Endothelial cell of umbilical vein (primary cell): Measurements from ENCODE around the gene GPR160. TPM values are rescaled to one million over a fixed set of nuclear protein-coding genes. Genes with fewer than 3 reads are reported as not detected.

Experiments
- BruUV-seq: library from RNA; stranded (reverse); fragments of 400-500 nt; replicated peaks from 2 replicates; lab custom pipeline; 2021; lab: Mats Ljungman, UMichigan
- CTCF ChIA-PET: fragments of 300-600, 350-600 bp; sonication (Branson Sonifier 250); formaldehyde crosslinking; loops from one replicate; lab custom pipeline; 2021; ENCODE audit warnings: antibody characterized with exemption, inconsistent platforms; lab: Charles Lee
- POLR2A ChIA-PET: fragments of 300-600, 350-600 bp; sonication (Branson Sonifier 250); formaldehyde crosslinking; loops from one replicate; lab custom pipeline; 2021; ENCODE audit warnings: antibody characterized with exemption, inconsistent platforms; lab: Charles Lee
- DNase-seq: peaks from one replicate; pipeline ENCODE4 v3.0.0-alpha.2; 2011; ENCODE audit warnings: low read depth, low spot score
- FAIRE-seq: peaks from 2 replicates; lab custom pipeline; 2011; peaks lifted over from hg19 to GRCh38; lab: Jason Lieb, UNC
- H2AFZ ChIP-seq: 2 replicates; pipeline ENCODE4 v1.6.0; 2012; ENCODE audit warnings: low read depth, low read length, control low read depth, inconsistent platforms
- H3K27ac ChIP-seq: 2 replicates; pipeline ENCODE4 v1.5.1; 2011; ENCODE audit warnings: low read depth, mild to moderate bottlenecking, control low read depth, low read length, moderate library complexity; ENCODE audit not compliant: insufficient read depth
- H3K27me3 ChIP-seq, 2 experiments: 2 replicates each; pipeline versions ENCODE4 v1.6.0 to v1.6.1; 2011; ENCODE audit warnings: low read length in 2 of 2, mixed read lengths in 1 of 2; ENCODE audit not compliant: control insufficient read depth in 2 of 2, insufficient read depth in 2 of 2
- H3K36me3 ChIP-seq, 2 experiments: 2 replicates in 1 of 2; 3 replicates in 1 of 2; pipeline ENCODE4 v1.5.1; 2011; ENCODE audit warnings: low read length in 2 of 2, mild to moderate bottlenecking in 1 of 2, moderate library complexity in 1 of 2; ENCODE audit not compliant: control insufficient read depth in 2 of 2, insufficient read depth in 2 of 2; ENCODE audit errors: extremely low read depth in 1 of 2
- H3K4me1 ChIP-seq: 3 replicates; pipeline ENCODE4 v1.5.1; 2011; ENCODE audit warnings: mild to moderate bottlenecking, low read length; ENCODE audit not compliant: control insufficient read depth, insufficient read depth; ENCODE audit errors: extremely low read depth
- H3K4me2 ChIP-seq: 2 replicates; pipeline ENCODE4 v1.6.1; 2011; ENCODE audit warnings: low read length, control low read depth, mixed read lengths; ENCODE audit not compliant: insufficient read depth
- H3K4me3 ChIP-seq, 3 experiments: fragments of 200-600 bp in 1 of 3; sonication (generic), shearing (Covaris generic) in 1 of 3; replicated peaks in 1 of 3; 2 replicates each; pipeline ENCODE4 v1.5.1; 2011 to 2016; ENCODE audit warnings: control low read depth in 3 of 3, low read length in 3 of 3, mild to moderate bottlenecking in 2 of 3, inconsistent platforms in 1 of 3, low read depth in 1 of 3, moderate library complexity in 1 of 3; ENCODE audit not compliant: insufficient read depth in 1 of 3
- H3K79me2 ChIP-seq: 2 replicates; pipeline ENCODE4 v1.6.0; 2012; ENCODE audit warnings: low read length, inconsistent platforms; ENCODE audit not compliant: control insufficient read depth, insufficient read depth
- H3K9ac ChIP-seq: replicated peaks from 2 replicates; pipeline ENCODE3; 2011; ENCODE audit warnings: low read length, control low read depth; ENCODE audit not compliant: insufficient read depth; ENCODE audit errors: extremely low read depth
- H3K9me1 ChIP-seq: replicated peaks from 3 replicates; pipeline ENCODE4 v1.6.0; 2011; ENCODE audit warnings: mild to moderate bottlenecking, low read length; ENCODE audit not compliant: control insufficient read depth, insufficient read depth; ENCODE audit errors: extremely low read depth
- H3K9me3 ChIP-seq: replicated peaks from 2 replicates; pipeline ENCODE4 v1.5.1; 2012; ENCODE audit warnings: low read length, inconsistent platforms; ENCODE audit not compliant: control insufficient read depth, insufficient read depth
- H4K20me1 ChIP-seq: replicated peaks from 2 replicates; pipeline ENCODE3; 2011; ENCODE audit warnings: mild to moderate bottlenecking, low read length; ENCODE audit not compliant: control insufficient read depth, insufficient read depth; ENCODE audit errors: extremely low read depth
- EZH2 ChIP-seq: IDR thresholded peaks from 2 replicates; pipeline ENCODE4 v1.6.1; 2012; ENCODE audit warnings: borderline replicate concordance, low read depth, mild to moderate bottlenecking, moderate library complexity, low read length, inconsistent platforms; ENCODE audit not compliant: severe bottlenecking
- FOS ChIP-seq: IDR thresholded peaks from 2 replicates; pipeline ENCODE4 v1.6.1; 2011; ENCODE audit warnings: mild to moderate bottlenecking, low read length, moderate library complexity, borderline replicate concordance; ENCODE audit not compliant: insufficient read depth
- GATA2 ChIP-seq: IDR thresholded peaks from 2 replicates; pipeline ENCODE4 v1.7.0; 2011; ENCODE audit warnings: low read depth, mild to moderate bottlenecking, moderate library complexity, mixed read lengths, low read length; ENCODE audit not compliant: insufficient read length, insufficient read depth
- MYC ChIP-seq: IDR thresholded peaks from one replicate; pipeline ENCODE4 v1.6.1; 2011; ENCODE audit warnings: mild to moderate bottlenecking, low read depth, low read length
- POLR2A ChIP-seq: IDR thresholded peaks from 2 replicates; pipeline ENCODE4 v1.6.1; 2012; ENCODE audit warnings: low read depth, mild to moderate bottlenecking, control low read depth, low read length
- POLR2AphosphoS5 ChIP-seq: IDR thresholded peaks from 2 replicates; pipeline ENCODE4 v1.6.1; 2012; ENCODE audit warnings: low read depth, mild to moderate bottlenecking, control low read depth, low read length, moderate library complexity; ENCODE audit not compliant: insufficient read depth
- dilution Hi-C: fragments of 300-500 bp; cut with MboI; formaldehyde crosslinking; loops from one replicate; pipeline ENCODE4 v1.15.0; 2019; ENCODE audit warnings: low sequenced_read_pairs; ENCODE audit not compliant: extremely low pct_ligation_motif_present
- intact Hi-C: fragments of 100-400 bp; cut with micrococcal nuclease; formaldehyde crosslinking; loops from one replicate; pipeline ENCODE4 v1.10.0; 2022
- polyA plus RNA-seq, 4 experiments: library from polyadenylated mRNA; depleted of rRNA in 3 of 4; stranded (reverse) in 3 of 4; unstranded in 1 of 4; fragments of >200 nt; gene quantifications; 2 replicates each; pipeline versions ENCODE4 v1.2.1 to v1.2.3, GENCODE V29; 2011 to 2012; ENCODE audit warnings: missing spikeins in 1 of 4
- total RNA-seq: library from RNA; stranded (reverse); gene quantifications from 2 replicates; pipeline ENCODE4 v1.2.3, GENCODE V29; 2021
- TF ChIP-seq, protein P1 (sequence below), 2 donors: IDR thresholded peaks; 1 replicate in 1 of 2; 2 replicates in 1 of 2; pipeline ENCODE4 v1.5.1; 2011; ENCODE audit warnings: low read length in 2 of 2, mild to moderate bottlenecking in 2 of 2, moderate library complexity in 2 of 2, control low read depth in 1 of 2, inconsistent platforms in 1 of 2, low read depth in 1 of 2; ENCODE audit not compliant: insufficient read depth in 1 of 2; ENCODE audit errors: extremely low read depth in 1 of 2
- TF ChIP-seq, protein P2 (sequence below): IDR thresholded peaks from 2 replicates; pipeline ENCODE4 v1.6.1; 2011; ENCODE audit not compliant: insufficient read depth, insufficient read length

Gene GPR160
- total and polyA plus RNA-seq, 2 donors (not counting 3 experiments of a cell fraction or from before 2014, with no cell fraction given) = 0.39 to 1.3 TPM

DNA sequence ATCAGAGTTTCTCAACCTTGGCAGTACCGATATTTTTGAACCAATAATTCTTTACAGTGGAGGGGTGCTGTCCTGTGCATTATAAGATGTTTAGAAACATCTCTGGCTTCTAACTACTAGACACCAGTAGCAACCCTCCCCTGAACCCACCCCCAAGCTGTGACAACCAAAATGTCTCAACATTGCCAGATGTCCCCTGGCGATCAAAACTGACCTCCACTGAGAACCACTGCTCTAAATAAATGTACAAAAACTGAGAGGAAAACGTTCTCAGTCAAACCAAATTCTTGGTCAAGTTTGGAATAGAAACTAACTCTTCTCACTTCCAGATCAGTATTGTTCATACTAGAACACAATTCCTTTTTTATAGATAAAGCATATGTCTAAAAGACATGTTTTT, 58.5 kb downstream of the GPR160 start:
- CTCF ChIA-PET = no interaction called here
- TF ChIP-seq, protein P1, sequence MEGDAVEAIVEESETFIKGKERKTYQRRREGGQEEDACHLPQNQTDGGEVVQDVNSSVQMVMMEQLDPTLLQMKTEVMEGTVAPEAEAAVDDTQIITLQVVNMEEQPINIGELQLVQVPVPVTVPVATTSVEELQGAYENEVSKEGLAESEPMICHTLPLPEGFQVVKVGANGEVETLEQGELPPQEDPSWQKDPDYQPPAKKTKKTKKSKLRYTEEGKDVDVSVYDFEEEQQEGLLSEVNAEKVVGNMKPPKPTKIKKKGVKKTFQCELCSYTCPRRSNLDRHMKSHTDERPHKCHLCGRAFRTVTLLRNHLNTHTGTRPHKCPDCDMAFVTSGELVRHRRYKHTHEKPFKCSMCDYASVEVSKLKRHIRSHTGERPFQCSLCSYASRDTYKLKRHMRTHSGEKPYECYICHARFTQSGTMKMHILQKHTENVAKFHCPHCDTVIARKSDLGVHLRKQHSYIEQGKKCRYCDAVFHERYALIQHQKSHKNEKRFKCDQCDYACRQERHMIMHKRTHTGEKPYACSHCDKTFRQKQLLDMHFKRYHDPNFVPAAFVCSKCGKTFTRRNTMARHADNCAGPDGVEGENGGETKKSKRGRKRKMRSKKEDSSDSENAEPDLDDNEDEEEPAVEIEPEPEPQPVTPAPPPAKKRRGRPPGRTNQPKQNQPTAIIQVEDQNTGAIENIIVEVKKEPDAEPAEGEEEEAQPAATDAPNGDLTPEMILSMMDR (IDR thresholded peaks at IDR 0.05; ENCODE audit: extremely low read depth in 1 of 2, insufficient read depth in 1 of 2, low read depth in 1 of 2, low read length in 2 of 2) = no peak
- TF ChIP-seq POLR2AphosphoS5 (no peak), EZH2 (no peak), MYC (no peak)
- intact Hi-C loops = no loop called here

DNA sequence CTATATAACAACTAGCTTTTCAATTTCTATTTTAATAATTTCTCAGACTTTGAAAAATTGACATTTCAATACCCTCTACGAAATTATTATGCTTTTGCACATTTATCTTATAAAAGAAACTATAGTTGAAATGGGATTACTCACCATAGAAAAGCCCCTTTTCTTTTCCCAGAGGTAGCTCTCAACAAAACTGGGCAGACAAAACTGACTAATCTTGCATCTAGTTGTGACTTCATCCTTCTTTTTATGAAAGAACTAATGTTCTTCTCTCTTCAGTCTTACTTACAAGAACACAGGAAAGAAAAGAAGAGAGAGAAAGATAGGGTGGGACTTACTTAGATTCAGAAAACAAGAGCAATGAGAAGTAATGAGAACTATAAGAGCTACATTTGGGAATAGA, 61.0 kb downstream of the GPR160 start:
- H2AFZ ChIP-seq = no peak overlapping the region
- CTCF ChIA-PET = interaction anchor here (0.7 to 1.2 kb wide), 3 partner anchors 10 to 18 kb away, joined by 3 read pairs; no protein-coding TSS in a partner anchor
- H3K4me3 ChIP-seq = no peak overlapping the region
- no peak for TF ChIP-seq FOS
- TF ChIP-seq EZH2 = no peak
- TF ChIP-seq GATA2 = no peak
- TF ChIP-seq MYC = no peak
- no peak for TF ChIP-seq POLR2A
- TF ChIP-seq, protein P1 (IDR thresholded peaks at IDR 0.05; ENCODE audit: extremely low read depth in 1 of 2, insufficient read depth in 1 of 2, low read depth in 1 of 2, low read length in 2 of 2) = no peak
- TF ChIP-seq, protein P2, sequence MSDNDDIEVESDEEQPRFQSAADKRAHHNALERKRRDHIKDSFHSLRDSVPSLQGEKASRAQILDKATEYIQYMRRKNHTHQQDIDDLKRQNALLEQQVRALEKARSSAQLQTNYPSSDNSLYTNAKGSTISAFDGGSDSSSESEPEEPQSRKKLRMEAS = no peak
- TF ChIP-seq POLR2AphosphoS5 = no peak
- H3K79me2 ChIP-seq = no peaks in the 10 kb centered on the region
- DNase-seq = no peak
- H3K27ac ChIP-seq = no peak overlapping the region
- intact Hi-C loops (no loop called here), dilution Hi-C loops (no loop called here)
- FAIRE-seq = no peak
- H3K9ac ChIP-seq = no peak overlapping the region
- no peaks in the 10 kb centered on the region for H3K4me1 ChIP-seq
- no peaks in the 10 kb centered on the region for H3K27me3 ChIP-seq
- no peaks in the 10 kb centered on the region for H4K20me1 ChIP-seq
- POLR2A ChIA-PET = no interaction called here
- no peaks in the 10 kb centered on the region for H3K9me1 ChIP-seq
- peaks cover 8 to 32% of the 10 kb centered on the region in 2 experiments for H3K36me3 ChIP-seq
- no peak overlapping the region for H3K4me2 ChIP-seq
- no peaks in the 10 kb centered on the region for H3K9me3 ChIP-seq
- no TSS peak for BruUV-seq

More for the DNA sequence above, 58.5 kb downstream of the GPR160 start:
- Histone ChIP-seq H3K79me2 (no peaks in the 10 kb centered on the region), H3K27ac (no peak overlapping the region), H3K4me1 (no peaks in the 10 kb centered on the region), H3K27me3 (no peaks in the 10 kb centered on the region), H3K4me3 (no peak overlapping the region), H2AFZ (no peak overlapping the region), H3K4me2 (no peak overlapping the region), H3K9me1 (no peaks in the 10 kb centered on the region), H3K9me3 (no peaks in the 10 kb centered on the region), H3K36me3 (peaks cover 2 to 25% of the 10 kb centered on the region in 2 experiments), H4K20me1 (no peaks in the 10 kb centered on the region), H3K9ac (no peak overlapping the region)
- POLR2A ChIA-PET = interaction anchor here (0.6 kb wide), 1 partner anchor 53 kb away, joined by 3 read pairs; no protein-coding TSS in a partner anchor
- DNase-seq (no peak), FAIRE-seq (no peak)
- no TSS peak for BruUV-seq
- dilution Hi-C loops = no loop called here
